T47D (cell line): ENCODE results near the gene TRPM5.

Experiments used
- DNase-seq, 2 experiments: peaks; one replicate each; pipeline versions ENCODE4 v3.0.0 to v3.0.0-alpha.2; 2011 to 2012; ENCODE audit warnings: low read depth in 1 of 2, low spot score in 1 of 2
- JUND ChIP-seq: IDR thresholded peaks from 2 replicates; pipeline ENCODE4 v1.6.1; 2012; ENCODE audit warnings: low read depth
- in situ Hi-C: cut with HindIII; loops from 2 replicates; pipeline ENCODE4 v1.10.0; 2016; ENCODE audit warnings: low sequenced_read_pairs, low pct_unique_long_range_greater_than_20kb

The TRPM5 gene

DNA sequence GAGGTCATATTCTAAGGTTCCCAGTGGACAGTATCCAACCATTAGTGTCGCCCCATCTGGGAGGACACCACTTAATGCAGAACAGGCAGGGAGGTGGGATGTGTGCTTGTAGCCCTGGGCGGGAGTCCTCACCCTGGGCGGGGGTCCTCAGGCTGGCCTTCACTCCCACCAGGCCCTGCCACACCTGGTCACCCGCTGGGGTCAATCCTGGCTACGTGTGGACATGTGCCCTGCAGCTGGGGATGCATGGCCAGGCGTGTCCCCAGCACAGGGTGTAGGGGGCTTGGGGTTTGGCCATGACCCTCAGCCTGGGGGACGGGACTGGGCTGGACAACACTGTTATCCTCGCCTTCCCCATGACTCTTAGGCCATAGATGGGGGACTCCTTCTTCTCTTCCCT lies 18.8 kb downstream of the TRPM5 start:
- in situ Hi-C loops: no loop called here

DNA sequence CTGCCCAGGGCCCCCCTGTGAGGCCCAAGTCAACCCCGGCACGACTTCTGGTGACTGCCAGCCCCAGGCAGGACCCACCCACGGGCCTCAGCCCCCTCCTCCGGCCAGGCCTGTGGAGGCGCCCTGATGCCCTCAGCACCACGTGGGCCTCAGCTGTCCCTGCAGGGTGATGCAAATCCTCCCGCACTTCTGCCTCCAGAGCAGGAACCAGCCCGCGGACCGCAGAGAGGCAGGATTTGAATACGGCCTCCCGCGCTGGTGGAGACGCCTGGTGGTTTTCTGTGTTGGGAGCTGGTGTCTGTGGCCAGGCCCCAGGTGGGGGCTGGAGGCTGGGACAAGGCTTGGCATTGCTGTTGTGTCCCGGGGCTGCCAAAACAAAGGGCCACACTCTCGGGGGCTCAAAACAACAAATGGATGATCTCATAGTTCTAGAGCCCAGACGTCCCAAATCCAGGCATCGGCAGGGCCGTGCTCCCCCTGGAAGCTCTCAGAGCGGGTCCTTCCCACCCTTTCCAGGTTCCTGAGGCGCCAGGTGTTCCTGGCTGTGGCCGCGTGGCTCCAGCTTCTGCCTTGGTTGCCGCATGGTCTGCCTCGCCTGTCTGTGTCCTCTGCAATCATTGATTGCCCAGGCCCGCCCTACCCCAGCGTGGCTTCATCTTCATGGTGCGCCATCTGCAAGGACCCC lies 19.4 kb downstream of the TRPM5 start:
- TF ChIP-seq JUND: no peak
- no peak for DNase-seq
- in situ Hi-C loops: no loop called here

More for the DNA sequence above, 18.8 kb downstream of the TRPM5 start:
- no peak for DNase-seq
- TF ChIP-seq JUND: no peak

DNA sequence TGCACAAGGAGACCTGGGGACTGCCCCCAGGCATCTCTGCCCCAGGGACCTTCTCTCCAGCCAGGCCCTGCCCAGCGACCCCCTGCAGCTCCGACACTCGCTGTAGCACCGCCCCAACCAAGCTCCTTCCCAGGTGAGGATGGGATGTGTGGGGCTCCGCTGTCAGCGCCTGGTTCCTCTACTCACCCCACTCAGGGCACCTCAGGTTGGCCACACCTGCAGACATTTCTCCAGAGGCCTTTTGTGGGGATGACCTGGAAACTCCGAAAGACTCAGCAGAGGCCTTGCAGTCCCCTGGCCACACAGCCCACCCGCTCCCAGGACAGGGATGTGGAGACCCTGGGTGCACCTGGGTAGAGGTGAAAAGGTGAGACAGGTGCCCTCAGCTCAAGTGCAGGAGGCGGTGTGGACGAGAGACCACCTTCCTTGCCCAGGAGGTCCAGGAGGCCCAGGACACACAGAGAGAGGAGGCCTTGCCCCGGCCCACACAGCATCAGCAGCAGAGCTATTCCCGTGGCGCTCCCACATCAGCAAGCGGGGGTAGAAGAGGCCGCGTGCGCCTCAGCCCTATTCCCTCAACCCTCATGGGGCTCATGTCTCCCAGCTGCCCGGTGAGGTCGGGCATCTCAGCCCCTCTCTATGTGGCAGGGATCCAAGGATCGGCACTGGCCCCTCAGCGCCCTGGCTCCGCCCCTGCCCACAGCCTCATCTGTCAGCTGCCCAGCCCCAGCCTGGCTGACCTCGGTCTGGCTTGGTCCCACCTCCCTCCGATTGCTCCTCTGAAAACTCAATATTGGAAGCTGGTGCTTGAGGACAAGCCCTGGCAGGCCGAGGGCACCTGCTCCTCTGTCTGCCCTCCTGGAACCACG lies 20.9 kb downstream of the TRPM5 start:
- DNase-seq: no peak
- TF ChIP-seq JUND: no peak
- in situ Hi-C loops: no loop called here

DNA sequence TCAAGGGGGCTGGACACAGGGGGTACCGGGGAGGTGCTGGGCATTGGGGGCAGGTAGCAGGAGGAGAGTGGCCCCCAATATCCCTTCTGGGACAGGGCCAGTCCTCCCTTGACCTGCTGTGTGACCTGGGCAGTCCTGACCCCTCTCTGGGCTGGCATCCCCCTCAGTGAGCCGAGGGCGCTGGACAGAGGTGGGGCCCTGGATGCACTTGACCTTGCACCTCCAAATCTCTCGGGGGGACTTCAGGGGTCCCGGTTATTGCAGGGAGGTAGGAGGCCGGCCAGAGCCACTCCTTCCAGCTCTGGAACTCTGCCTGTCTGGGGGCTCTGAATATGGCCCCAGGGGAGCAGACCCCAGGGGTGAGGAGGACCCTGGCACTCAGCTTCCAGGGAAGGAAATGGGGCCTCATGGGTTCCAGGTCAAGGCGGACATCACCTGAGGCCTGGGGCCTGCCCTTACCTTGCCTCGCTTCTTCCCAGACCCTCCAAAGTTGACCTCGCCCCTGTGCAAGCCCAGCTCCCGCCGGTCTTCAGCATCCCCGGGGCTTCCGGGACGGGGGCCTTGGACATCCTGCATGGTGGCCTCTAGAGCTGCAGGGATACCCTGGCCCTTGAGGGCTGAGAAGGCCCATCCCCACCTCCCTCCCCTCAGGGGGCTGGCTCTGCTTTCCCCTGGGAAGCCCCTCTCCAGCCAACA lies 21.7 kb downstream of the TRPM5 start:
- no peak for DNase-seq
- in situ Hi-C loops: no loop called here
- TF ChIP-seq JUND: no peak

DNA sequence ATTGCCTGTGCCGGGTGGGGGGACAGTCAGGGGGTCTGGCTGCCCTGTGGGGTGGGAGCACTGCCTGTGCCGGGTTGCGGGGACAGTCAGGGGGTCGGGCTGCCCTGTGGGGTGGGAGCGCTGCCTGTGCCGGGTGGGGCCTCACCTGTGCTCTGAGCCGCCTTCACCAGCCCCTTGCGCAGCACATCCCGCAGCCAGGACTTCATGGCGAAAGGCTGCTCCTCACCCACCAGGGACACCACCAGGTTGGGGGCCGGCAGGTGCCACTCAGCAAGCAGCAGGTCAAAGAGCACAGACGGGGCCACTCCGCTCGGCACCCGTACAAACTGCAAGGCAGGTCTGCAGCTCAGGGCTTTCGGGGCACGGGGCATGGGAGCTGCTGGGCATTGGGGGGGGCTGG lies 22.3 kb downstream of the TRPM5 start:
- no peak for TF ChIP-seq JUND
- no peak for DNase-seq
- in situ Hi-C loops: no loop called here

DNA sequence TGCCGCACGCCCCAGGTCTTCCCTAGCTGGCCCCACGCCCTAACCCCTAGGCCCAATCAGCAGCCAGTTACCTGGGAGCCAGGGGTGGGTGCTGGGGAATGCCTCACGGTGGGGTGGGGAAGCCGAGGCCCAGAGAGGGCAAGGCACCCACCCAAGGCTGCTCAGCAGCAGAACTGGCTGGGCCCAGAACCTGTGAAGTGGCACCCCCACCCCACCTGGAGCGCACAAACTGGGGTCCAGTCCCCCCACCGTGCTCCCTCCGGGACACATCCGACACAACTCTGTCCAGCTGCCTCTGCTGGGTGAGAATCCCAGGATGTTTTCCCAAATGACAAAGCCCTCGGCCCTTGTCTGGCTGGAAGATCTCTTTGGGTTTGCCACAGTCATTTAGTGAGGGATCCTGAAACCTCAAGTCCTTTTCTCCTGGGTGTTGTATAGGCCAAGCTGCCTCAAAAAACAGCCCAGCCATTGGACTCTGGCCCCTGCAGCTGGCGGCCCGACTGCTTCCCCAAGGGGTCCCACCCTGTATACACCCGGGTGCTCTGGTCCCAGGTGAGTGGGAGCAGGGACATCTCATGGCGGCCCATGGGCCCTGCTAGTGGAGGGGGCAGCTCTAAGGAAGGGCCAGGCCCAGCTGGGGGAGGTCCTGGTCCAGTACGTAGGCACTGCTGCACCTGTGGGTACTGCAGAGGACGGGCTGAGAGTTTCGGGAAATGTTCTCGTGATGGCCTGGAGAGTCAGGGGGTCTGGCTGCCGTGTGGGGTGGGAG lies 22.9 kb downstream of the TRPM5 start:
- in situ Hi-C loops: no loop called here

DNA sequence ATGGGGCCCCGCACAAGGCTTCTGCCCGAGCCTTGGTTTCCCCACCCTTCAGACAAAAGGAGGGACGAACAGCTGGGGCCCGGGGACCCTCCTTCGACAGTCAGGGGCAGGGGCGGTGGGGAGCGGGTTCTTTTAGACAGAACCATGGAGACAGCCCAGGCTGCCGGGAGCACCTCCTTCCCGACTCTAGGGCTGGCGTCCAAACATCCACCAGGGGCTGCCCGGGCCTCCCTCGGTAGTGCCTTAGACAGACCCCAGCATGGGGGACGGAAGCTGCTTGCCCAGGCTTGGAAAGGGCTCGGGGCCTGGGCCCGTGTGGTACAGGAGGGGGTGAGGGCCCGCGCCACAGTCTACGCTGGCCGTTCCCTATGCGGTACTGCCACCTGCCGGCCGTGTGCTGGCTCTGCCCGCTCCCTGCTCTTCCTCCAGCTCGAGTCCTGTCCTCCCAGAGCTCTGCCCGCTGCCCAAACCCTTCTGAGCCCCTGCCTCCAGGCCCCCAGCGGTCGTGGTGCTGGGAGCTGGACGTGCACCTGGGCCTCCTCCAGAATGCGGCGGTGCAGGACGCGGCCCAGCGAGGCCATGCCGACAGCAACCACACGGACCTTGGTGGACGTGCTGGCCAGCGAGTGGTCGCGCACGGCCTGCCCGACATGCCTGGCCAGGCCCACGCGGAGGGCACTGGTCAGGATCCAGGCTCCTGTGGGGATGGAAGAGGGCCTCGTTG lies 23.6 kb downstream of the TRPM5 start:
- no peak for TF ChIP-seq JUND
- in situ Hi-C loops: no loop called here
- DNase-seq: peak; percentile 71 to 92

More for the DNA sequence above, 22.9 kb downstream of the TRPM5 start:
- no peak for TF ChIP-seq JUND
- no peak for DNase-seq

DNA sequence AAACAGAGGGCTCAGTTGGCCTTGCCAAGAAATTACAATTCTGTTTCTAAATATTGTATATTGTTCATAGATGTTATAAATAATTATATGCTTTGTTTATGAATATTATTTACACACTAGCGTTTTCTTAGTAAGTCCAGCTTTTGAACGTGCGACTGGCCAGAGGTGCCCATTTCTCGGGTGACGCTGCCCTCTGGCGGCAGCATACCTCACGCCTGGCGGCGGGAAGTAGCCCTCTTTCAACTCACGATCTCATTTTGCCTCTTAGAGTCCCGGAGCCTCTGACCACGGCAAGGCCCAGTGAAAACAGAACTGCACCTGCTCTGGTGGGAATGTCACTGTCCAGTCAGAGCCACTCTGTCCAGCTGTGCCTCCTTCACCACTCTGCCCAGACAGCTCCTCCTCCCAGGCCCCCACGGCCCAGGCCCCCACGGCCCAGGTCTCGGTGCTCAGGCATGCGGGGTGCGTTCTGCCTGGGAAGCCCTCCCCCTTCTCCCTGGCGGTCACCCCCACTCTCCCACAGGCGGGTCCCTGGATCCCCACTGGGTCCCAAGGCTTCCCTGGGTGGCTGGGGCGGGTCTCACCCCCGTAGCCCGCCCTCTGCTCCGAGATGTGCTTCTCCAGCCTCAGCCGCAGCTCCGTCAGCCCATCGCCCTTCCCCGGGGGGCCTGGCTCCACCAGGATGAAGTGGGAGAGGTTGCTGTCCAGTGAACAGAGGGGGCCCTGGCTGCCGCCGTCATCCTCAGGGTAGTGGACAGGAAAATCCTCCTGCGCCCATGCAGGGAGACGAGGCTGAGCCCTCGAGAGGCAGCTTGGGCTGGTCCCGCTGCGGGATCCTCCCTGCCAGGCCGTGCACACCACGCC lies 24.4 kb downstream of the TRPM5 start:
- peak; percentile 72 to 81 for DNase-seq
- in situ Hi-C loops: no loop called here
- TF ChIP-seq JUND: no peak

DNA sequence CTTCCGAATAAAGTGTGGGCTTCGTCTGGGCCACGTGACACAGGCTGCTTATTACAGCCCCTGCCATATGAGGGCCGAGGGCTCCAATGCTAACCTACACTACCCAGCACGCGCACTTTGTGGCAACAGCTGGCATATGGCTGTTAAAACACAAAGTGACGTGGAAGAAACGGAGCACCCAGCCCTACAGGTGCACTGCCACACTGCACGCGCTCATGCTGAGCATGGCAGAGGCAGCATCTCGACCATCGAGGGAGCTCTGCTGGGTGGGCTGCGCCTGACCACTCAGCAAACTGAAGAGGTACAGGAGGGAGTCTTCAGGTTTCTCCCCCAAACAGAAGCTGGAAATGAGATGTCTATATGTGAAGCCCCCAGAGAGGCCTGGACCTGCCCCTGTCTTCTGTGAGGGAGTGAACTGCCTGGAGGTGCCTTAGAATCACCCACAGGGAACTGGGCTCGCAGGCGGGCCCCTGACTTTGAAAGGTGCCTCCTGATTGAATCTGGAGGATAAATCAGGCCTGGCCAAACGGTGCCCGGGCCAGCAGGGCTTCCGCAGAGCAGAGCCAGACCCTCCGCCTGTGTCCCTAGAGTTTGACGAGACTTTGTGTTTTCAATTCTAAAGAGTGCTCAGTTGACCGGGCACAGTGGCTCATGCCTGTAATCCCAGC lies 25.5 kb downstream of the TRPM5 start:
- in situ Hi-C loops: no loop called here
- no peak for DNase-seq
- TF ChIP-seq JUND: no peak

DNA sequence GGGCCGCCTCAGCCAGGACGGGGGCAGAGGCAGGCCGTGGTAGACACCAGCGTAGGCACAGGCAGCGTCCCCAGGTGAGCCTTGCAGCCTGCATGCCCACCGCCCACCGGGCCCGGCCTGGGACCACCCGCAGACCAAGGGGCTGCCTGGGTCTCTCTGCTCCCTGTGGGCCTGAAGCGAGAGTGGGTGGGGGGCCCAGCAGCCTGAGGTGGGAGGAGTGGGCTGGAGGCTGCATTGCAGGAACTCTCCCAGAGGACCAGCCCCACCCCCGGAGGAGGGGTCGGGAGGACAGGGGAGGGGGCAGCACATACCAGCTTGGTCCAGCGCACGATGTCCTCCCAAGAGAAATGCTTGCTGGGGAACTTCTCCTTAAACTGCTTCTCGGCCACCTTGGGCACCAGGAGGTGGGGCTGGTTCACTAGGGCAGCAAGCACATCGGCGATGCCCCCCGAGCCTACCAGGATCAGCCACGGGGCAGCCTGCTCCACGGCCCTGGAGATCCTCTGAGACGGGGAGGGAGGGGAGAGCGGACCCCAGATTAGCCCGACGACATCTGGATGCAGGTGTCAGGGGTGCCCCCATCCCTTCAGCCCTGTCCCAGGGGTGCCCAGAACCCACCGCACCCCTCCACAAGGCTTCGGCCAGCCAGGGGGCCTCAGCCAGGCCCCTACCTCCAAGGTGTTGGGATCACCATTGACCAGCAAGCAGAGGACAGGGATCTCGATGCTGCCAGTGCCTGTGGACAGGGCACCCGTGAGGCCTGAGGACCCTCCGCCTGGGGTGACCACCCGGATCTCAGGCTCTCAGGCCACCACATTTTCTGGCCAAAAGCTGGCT lies 26.2 kb downstream of the TRPM5 start:
- TF ChIP-seq JUND: no peak
- DNase-seq: no peak
- in situ Hi-C loops: no loop called here
